Measurements from ENCODE around the gene IL1RAPL2. TPM values are rescaled to one million over a fixed set of nuclear protein-coding genes. Genes with fewer than 3 reads are reported as not detected.
"Not testable (repeated sequence)": the region's sequence is repeated elsewhere in the genome, so short reads cannot be mapped to it uniquely, and the experiment has no call there.

Gene IL1RAPL2
- total and polyA plus RNA-seq, 11 donors: 0.08 to 0.16 (median 0.10) TPM; not detected in 8

- Histone ChIP-seq H3K9me3 (no peaks in the 10 kb centered on the region), H3K4me1 (no peaks in the 10 kb centered on the region), H3K27me3 (no peaks in the 10 kb centered on the region), H3K4me3 (no peak overlapping the region), H3K36me3 (no peaks in the 10 kb centered on the region), H3K27ac (no peak overlapping the region)
- 49 to 61% (median 53%) methylated on average over 2 of the region's 2 CpGs for whole genome bisulfite sequencing, 4 donors
- DNase-seq (no peak), ATAC-seq (no peak)
- TF ChIP-seq CTCF (IDR thresholded peaks at IDR 0.05) (no peak), POLR2A (IDR thresholded peaks at IDR 0.05) (no peak)
- intact Hi-C loops (cut with DNase I): no loop called here
Observed at GRCh38 chrX:104863466-104863865, 297.5 kb downstream of the IL1RAPL2 start.

GRCh38 chrX:104864296-104864695, 298.3 kb downstream of the IL1RAPL2 start:
- H3K27me3 ChIP-seq: no peaks in the 10 kb centered on the region
- no peak for TF ChIP-seq CTCF (IDR thresholded peaks at IDR 0.05)
- no peak for TF ChIP-seq POLR2A (IDR thresholded peaks at IDR 0.05)

GRCh38 chrX:104877504-104877903, 311.5 kb downstream of the IL1RAPL2 start:
- intact Hi-C loops (cut with DNase I): no loop called here
- Histone ChIP-seq H3K36me3 (no peaks in the 10 kb centered on the region), H3K27me3 (peaks cover 0 to 5% (median 0%) of the 10 kb centered on the region in 9 donors), H3K4me1 (no peaks in the 10 kb centered on the region), H3K9me3 (peaks cover 0 to 3% (median 0%) of the 10 kb centered on the region in 12 donors), H3K27ac (no peak overlapping the region), H3K4me3 (no peak overlapping the region)
- TF ChIP-seq CTCF (IDR thresholded peaks at IDR 0.05) (no peak), POLR2A (IDR thresholded peaks at IDR 0.05) (no peak)
- DNase-seq (no peak), ATAC-seq (no peak)
- 80 to 87% (median 84%) methylated on average over 1 of the region's 1 CpG for WGBS, 4 donors

More at GRCh38 chrX:104864296-104864695, 298.3 kb downstream of the IL1RAPL2 start:
- no peak overlapping the region for H3K27ac ChIP-seq
- no peak for ATAC-seq
- 61 to 75% (median 73%) methylated on average over 4 of the region's 4 CpGs for WGBS, 4 donors
- H3K4me1 ChIP-seq: no peaks in the 10 kb centered on the region
- H3K36me3 ChIP-seq: no peaks in the 10 kb centered on the region
- no peak overlapping the region for H3K4me3 ChIP-seq
- no peaks in the 10 kb centered on the region for H3K9me3 ChIP-seq
- intact Hi-C loops (cut with DNase I): no loop called here
- no peak for DNase-seq

GRCh38 chrX:104902070-104902469, 336.1 kb downstream of the IL1RAPL2 start:
- no peaks in the 10 kb centered on the region for H3K27me3 ChIP-seq
- no peak overlapping the region for H3K4me3 ChIP-seq
- no peaks in the 10 kb centered on the region for H3K36me3 ChIP-seq
- no peak for TF ChIP-seq POLR2A (IDR thresholded peaks at IDR 0.05)
- TF ChIP-seq CTCF (IDR thresholded peaks at IDR 0.05): no peak
- no peaks in the 10 kb centered on the region for H3K9me3 ChIP-seq
- ATAC-seq (no peak), DNase-seq (no peak)
- no peaks in the 10 kb centered on the region for H3K4me1 ChIP-seq
- intact Hi-C loops (cut with DNase I): no loop called here
- 53 to 74% (median 60%) methylated on average over 4 of the region's 4 CpGs for WGBS, 4 donors
- H3K27ac ChIP-seq: no peak overlapping the region

- H3K36me3 ChIP-seq; intact Hi-C loops (cut with DNase I); H3K27me3 ChIP-seq; H3K4me1 ChIP-seq; DNase-seq; ATAC-seq; H3K27ac ChIP-seq; H3K9me3 ChIP-seq: not testable (repeated sequence)
- 32 to 67% (median 45%) methylated on average over 4 to 10 of the region's 10 CpGs for WGBS, 4 donors
- H3K4me3 ChIP-seq: peak overlapping the region in 1 of 12 donors; percentile 30
Observed at GRCh38 chrX:104909694-104910093, 343.7 kb downstream of the IL1RAPL2 start.

Measured in heart left ventricle (tissue), 16 donors.